ENCODE measurements around the gene PTPRR.
"Not testable (repeated sequence)": the region's sequence is repeated elsewhere in the genome, so short reads cannot be mapped to it uniquely, and the experiment has no call there.

The PTPRR gene

GRCh38 chr12:70809887-70810286 is 110.7 kb downstream of the PTPRR start:
- Mint-ChIP-seq H3K27ac (no peak overlapping the region), H3K36me3 (ENCODE audit: low read depth) (no peaks in the 10 kb centered on the region), H3K4me3 (no peak overlapping the region), H3K9me3 (no peaks in the 10 kb centered on the region), H3K27me3 (ENCODE audit: low read depth) (no peaks in the 10 kb centered on the region), H3K4me1 (ENCODE audit: low read depth) (no peaks in the 10 kb centered on the region)

GRCh38 chr12:70807993-70808392 is 112.5 kb downstream of the PTPRR start:
- not testable (repeated sequence) for H3K4me3 Mint-ChIP-seq; H3K4me1 Mint-ChIP-seq (ENCODE audit: low read depth); H3K36me3 Mint-ChIP-seq (ENCODE audit: low read depth); H3K27ac Mint-ChIP-seq; H3K9me3 Mint-ChIP-seq; H3K27me3 Mint-ChIP-seq (ENCODE audit: low read depth)

DNA sequence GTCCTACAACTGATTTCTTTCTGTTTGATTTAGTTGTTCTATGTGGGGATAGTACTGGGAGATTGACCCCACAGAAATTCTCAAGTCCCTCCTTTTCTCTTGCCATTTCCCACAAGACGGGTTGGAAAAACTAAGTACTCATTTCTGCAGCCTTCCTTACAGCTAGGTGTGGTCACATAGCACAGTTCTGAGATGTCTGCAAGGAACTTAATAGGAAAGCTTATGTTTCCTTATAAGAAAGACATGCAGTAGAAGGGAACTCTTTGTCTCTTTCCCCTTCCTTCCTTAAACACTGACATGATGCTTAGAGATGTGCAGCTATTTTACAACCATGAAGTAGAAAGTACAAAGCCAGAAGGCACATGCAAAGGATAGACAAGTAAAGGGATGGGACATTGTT is 113.7 kb downstream of the PTPRR start:
- Mint-ChIP-seq H3K4me1 (ENCODE audit: low read depth) (no peaks in the 10 kb centered on the region), H3K9me3 (no peaks in the 10 kb centered on the region), H3K36me3 (ENCODE audit: low read depth) (no peaks in the 10 kb centered on the region), H3K27ac (no peak overlapping the region), H3K27me3 (ENCODE audit: low read depth) (no peaks in the 10 kb centered on the region), H3K4me3 (no peak overlapping the region)

DNA sequence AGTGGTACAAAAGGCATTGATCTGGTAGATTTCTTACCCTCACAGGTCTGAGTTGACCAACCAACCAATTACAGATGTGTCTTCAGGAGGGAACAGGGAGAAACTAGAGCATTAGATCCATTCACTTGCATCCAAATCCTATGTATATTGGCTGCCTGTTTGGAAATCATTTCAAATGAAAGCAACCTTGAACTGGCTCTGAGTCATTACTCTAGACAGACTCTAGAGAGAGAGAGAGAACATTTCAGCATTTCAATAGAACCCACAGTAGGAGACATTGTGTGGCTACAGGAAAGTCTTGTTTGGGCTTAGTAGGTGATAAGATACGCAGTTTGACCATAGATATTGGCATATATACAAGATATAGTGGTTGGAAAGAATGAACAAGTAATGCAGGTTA is 114.5 kb downstream of the PTPRR start:
- H3K4me1 Mint-ChIP-seq (ENCODE audit: low read depth): no peaks in the 10 kb centered on the region
- no peak overlapping the region for H3K27ac Mint-ChIP-seq
- H3K36me3 Mint-ChIP-seq (ENCODE audit: low read depth): no peaks in the 10 kb centered on the region
- H3K9me3 Mint-ChIP-seq: no peaks in the 10 kb centered on the region
- no peak overlapping the region for H3K4me3 Mint-ChIP-seq
- no peaks in the 10 kb centered on the region for H3K27me3 Mint-ChIP-seq (ENCODE audit: low read depth)

GRCh38 chr12:70798016-70798783 is 122.3 kb downstream of the PTPRR start:
- Mint-ChIP-seq H3K27me3 (ENCODE audit: low read depth) (no peaks in the 10 kb centered on the region), H3K4me3 (no peak overlapping the region), H3K4me1 (ENCODE audit: low read depth) (no peaks in the 10 kb centered on the region), H3K36me3 (ENCODE audit: low read depth) (no peaks in the 10 kb centered on the region), H3K27ac (no peak overlapping the region), H3K9me3 (no peaks in the 10 kb centered on the region)

- Mint-ChIP-seq H3K27me3 (ENCODE audit: low read depth) (no peaks in the 10 kb centered on the region), H3K4me1 (ENCODE audit: low read depth) (no peaks in the 10 kb centered on the region), H3K4me3 (no peak overlapping the region), H3K27ac (no peak overlapping the region), H3K9me3 (no peaks in the 10 kb centered on the region), H3K36me3 (ENCODE audit: low read depth) (no peaks in the 10 kb centered on the region)
Measured at GRCh38 chr12:70796989-70797388, 123.5 kb downstream of the PTPRR start.

GRCh38 chr12:70795608-70796007 is 124.9 kb downstream of the PTPRR start:
- H3K4me3 Mint-ChIP-seq: no peak overlapping the region
- no peaks in the 10 kb centered on the region for H3K4me1 Mint-ChIP-seq (ENCODE audit: low read depth)
- no peaks in the 10 kb centered on the region for H3K36me3 Mint-ChIP-seq (ENCODE audit: low read depth)
- H3K9me3 Mint-ChIP-seq: no peaks in the 10 kb centered on the region
- no peak overlapping the region for H3K27ac Mint-ChIP-seq
- no peaks in the 10 kb centered on the region for H3K27me3 Mint-ChIP-seq (ENCODE audit: low read depth)

GRCh38 chr12:70794131-70794530 is 126.4 kb downstream of the PTPRR start:
- H3K36me3 Mint-ChIP-seq (ENCODE audit: low read depth): no peaks in the 10 kb centered on the region
- no peaks in the 10 kb centered on the region for H3K4me1 Mint-ChIP-seq (ENCODE audit: low read depth)
- no peaks in the 10 kb centered on the region for H3K9me3 Mint-ChIP-seq
- no peak overlapping the region for H3K27ac Mint-ChIP-seq
- no peaks in the 10 kb centered on the region for H3K27me3 Mint-ChIP-seq (ENCODE audit: low read depth)
- no peak overlapping the region for H3K4me3 Mint-ChIP-seq

GRCh38 chr12:70788774-70789173 is 131.8 kb downstream of the PTPRR start:
- H3K27ac Mint-ChIP-seq: no peak overlapping the region
- no peak overlapping the region for H3K4me3 Mint-ChIP-seq
- no peaks in the 10 kb centered on the region for H3K27me3 Mint-ChIP-seq (ENCODE audit: low read depth)
- H3K4me1 Mint-ChIP-seq (ENCODE audit: low read depth): no peaks in the 10 kb centered on the region
- H3K36me3 Mint-ChIP-seq (ENCODE audit: low read depth): no peaks in the 10 kb centered on the region
- H3K9me3 Mint-ChIP-seq: no peaks in the 10 kb centered on the region

- no peaks in the 10 kb centered on the region for H3K36me3 Mint-ChIP-seq (ENCODE audit: low read depth)
- H3K4me3 Mint-ChIP-seq: no peak overlapping the region
- no peaks in the 10 kb centered on the region for H3K4me1 Mint-ChIP-seq (ENCODE audit: low read depth)
- no peak overlapping the region for H3K27ac Mint-ChIP-seq
- no peaks in the 10 kb centered on the region for H3K9me3 Mint-ChIP-seq
- no peaks in the 10 kb centered on the region for H3K27me3 Mint-ChIP-seq (ENCODE audit: low read depth)
Measured at GRCh38 chr12:70787612-70788011, 132.9 kb downstream of the PTPRR start.

- H3K4me3 Mint-ChIP-seq: no peak overlapping the region
- no peaks in the 10 kb centered on the region for H3K27me3 Mint-ChIP-seq (ENCODE audit: low read depth)
- no peaks in the 10 kb centered on the region for H3K4me1 Mint-ChIP-seq (ENCODE audit: low read depth)
- no peak overlapping the region for H3K27ac Mint-ChIP-seq
- no peaks in the 10 kb centered on the region for H3K36me3 Mint-ChIP-seq (ENCODE audit: low read depth)
- no peaks in the 10 kb centered on the region for H3K9me3 Mint-ChIP-seq
Measured at GRCh38 chr12:70785896-70786295, 134.6 kb downstream of the PTPRR start.

GRCh38 chr12:70784042-70784668 is 136.4 kb downstream of the PTPRR start:
- H3K36me3 Mint-ChIP-seq (ENCODE audit: low read depth): no peaks in the 10 kb centered on the region
- H3K4me1 Mint-ChIP-seq (ENCODE audit: low read depth): no peaks in the 10 kb centered on the region
- no peak overlapping the region for H3K4me3 Mint-ChIP-seq
- H3K27ac Mint-ChIP-seq: no peak overlapping the region
- H3K9me3 Mint-ChIP-seq: no peaks in the 10 kb centered on the region
- no peaks in the 10 kb centered on the region for H3K27me3 Mint-ChIP-seq (ENCODE audit: low read depth)

DNA sequence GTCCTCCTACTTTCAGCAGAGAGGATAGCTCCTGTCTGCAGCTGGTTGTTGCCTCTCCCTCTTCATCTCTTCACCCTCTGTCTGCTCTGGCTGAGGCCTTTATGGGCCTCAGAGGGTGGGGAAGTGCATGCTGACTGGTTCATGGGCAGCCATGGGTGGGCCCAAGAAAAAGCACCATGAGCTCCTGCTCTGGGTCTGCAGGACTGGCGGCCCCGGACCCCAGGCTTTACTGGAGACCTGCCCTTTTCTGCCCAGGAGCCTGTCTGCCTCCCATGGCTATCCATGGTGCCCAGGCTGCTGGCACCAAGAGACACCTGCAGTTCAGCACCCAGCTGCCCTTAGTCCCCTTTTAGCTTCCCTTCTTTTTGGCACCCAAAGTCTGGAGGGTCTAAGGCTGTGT is 137.1 kb downstream of the PTPRR start:
- Mint-ChIP-seq H3K27ac (no peak overlapping the region), H3K4me1 (ENCODE audit: low read depth) (no peaks in the 10 kb centered on the region)

GRCh38 chr12:70779250-70779649 is 141.3 kb downstream of the PTPRR start:
- no peaks in the 10 kb centered on the region for H3K27me3 Mint-ChIP-seq (ENCODE audit: low read depth)
- H3K4me1 Mint-ChIP-seq (ENCODE audit: low read depth): no peaks in the 10 kb centered on the region
- no peak overlapping the region for H3K27ac Mint-ChIP-seq
- no peaks in the 10 kb centered on the region for H3K36me3 Mint-ChIP-seq (ENCODE audit: low read depth)
- no peak overlapping the region for H3K4me3 Mint-ChIP-seq
- H3K9me3 Mint-ChIP-seq: no peaks in the 10 kb centered on the region

More for the DNA sequence above, 137.1 kb downstream of the PTPRR start:
- H3K27me3 Mint-ChIP-seq (ENCODE audit: low read depth): no peaks in the 10 kb centered on the region
- H3K36me3 Mint-ChIP-seq (ENCODE audit: low read depth): no peaks in the 10 kb centered on the region
- H3K4me3 Mint-ChIP-seq: no peak overlapping the region
- H3K9me3 Mint-ChIP-seq: no peaks in the 10 kb centered on the region

- Mint-ChIP-seq H3K36me3 (ENCODE audit: low read depth) (no peaks in the 10 kb centered on the region), H3K27me3 (ENCODE audit: low read depth) (no peaks in the 10 kb centered on the region), H3K4me3 (no peak overlapping the region), H3K27ac (no peak overlapping the region), H3K4me1 (ENCODE audit: low read depth) (no peaks in the 10 kb centered on the region), H3K9me3 (no peaks in the 10 kb centered on the region)
Measured at GRCh38 chr12:70774055-70774454, 146.5 kb downstream of the PTPRR start.

Data from T-helper 1 cell treated with Interleukin-12 subunit alpha and Interleukin-12 subunit beta and Interleukin-4 antibody, amounts not matched to agents 30 μg/mL and 1 μg/mL, for 36 hours (primary cell).